SK-N-MC (cell line): ENCODE results near the gene USP9X.

Experiments used
- EZH2 ChIP-seq: fragments of 200-600 bp; sonication (generic); IDR thresholded peaks from one replicate; pipeline ENCODE4 v1.6.1; 2017; ENCODE audit warnings: antibody characterized with exemption
- POLR2AphosphoS5 ChIP-seq: IDR thresholded peaks from 2 replicates; pipeline ENCODE4 v1.6.1; 2012; ENCODE audit warnings: mild to moderate bottlenecking, low read depth, low read length, borderline replicate concordance

- no peak for TF ChIP-seq EZH2
- TF ChIP-seq POLR2AphosphoS5, result no peak
These were observed 148.7 kb downstream of the USP9X start for GRCh38 chrX:41233988-41234387.
